HG02610 (cell line): ENCODE data around the gene KRTAP5-10.
"Not testable (repeated sequence)": the region's sequence is repeated elsewhere in the genome, so short reads cannot be mapped to it uniquely, and the experiment has no call there.

Source experiments
- ATAC-seq: cut with Tn5 transposase; IDR thresholded peaks from one replicate; pipeline ENCODE4 v1.9.1; 2021; ENCODE audit warnings: mild to moderate bottlenecking, moderate library complexity; ENCODE audit not compliant: unreplicated experiment

Gene KRTAP5-10

DNA sequence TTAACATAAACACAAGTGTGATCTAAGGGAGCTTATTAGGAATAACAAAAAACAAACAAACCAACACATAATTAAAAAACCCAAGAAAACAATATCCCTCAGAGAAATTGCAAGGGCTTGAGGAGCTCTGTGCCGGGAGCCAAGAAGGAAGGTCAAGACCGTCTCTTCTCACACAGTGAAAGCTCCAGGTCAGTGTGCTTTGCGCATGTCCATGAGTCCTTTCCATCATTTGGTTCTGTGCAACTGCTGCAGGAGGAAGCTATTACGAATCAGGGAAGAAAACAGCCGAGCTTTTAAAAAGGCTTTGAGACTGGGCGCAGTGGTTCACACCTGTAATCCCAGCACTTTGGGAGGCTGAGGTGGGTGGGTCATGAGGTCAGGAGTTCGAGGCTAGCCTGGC lies 23.0 kb upstream of the KRTAP5-10 start:
- no peak for ATAC-seq

DNA sequence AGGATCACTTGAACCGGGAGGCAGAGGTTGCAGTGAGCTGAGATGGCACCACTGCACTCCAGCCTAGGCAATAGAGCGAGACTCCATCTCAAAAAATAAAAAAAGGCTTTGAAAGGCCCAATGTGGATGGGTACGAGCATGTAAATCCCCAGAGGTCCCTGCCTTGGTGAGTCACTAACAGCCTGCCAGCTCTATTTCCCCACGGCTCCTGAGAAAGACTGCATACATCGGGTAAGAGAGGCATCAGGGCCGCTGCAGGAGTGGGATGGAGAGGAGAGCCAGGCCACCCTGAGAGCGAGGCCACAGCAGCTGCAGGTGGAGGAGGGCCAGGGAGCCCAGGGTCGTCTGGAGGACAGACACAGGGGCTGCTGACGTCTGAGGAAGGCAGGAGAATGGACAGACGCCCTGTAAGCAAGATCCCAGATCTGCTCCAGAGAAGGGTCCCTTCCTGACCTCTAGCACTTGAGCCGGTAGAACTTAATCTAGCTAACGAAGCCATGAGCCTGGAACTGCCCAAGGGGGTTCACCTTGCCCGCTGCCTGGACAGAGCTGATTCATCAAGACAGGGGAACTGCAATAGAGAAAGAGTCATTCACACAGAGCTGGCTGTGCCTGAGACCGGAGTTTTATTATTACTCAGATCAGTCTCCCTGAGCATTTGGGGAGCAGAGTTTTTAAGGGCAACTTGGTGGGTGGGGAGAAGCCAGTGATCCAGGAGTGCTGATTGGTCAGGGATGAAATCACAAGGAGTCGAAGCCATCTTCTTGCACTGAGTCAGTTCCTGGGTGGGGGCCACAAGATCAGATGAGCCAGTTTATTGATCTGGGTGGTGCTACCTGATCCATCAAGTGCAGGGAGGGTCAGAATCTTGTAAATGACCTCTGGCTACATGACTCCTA lies 22.2 kb upstream of the KRTAP5-10 start:
- no peak for ATAC-seq

DNA sequence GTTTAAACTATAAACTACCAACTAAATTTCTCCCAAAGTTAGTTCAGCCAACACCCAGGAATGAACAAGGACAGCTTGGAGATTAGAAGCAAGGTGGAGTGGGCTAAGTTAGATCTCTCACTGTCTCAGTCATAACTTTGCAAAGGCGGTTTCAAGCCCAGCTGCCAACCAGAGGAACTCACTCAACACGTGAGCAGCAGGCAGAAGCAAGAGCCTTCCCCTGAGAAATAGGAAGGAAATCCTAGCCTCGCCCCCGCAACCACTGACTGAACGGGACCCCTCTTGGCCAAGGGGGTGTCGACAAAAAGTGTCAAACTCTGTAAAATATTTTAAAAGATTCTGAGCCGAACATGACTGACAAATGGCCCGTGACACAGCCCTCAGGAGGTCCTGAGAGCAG lies 21.5 kb upstream of the KRTAP5-10 start:
- ATAC-seq, result no peak

DNA sequence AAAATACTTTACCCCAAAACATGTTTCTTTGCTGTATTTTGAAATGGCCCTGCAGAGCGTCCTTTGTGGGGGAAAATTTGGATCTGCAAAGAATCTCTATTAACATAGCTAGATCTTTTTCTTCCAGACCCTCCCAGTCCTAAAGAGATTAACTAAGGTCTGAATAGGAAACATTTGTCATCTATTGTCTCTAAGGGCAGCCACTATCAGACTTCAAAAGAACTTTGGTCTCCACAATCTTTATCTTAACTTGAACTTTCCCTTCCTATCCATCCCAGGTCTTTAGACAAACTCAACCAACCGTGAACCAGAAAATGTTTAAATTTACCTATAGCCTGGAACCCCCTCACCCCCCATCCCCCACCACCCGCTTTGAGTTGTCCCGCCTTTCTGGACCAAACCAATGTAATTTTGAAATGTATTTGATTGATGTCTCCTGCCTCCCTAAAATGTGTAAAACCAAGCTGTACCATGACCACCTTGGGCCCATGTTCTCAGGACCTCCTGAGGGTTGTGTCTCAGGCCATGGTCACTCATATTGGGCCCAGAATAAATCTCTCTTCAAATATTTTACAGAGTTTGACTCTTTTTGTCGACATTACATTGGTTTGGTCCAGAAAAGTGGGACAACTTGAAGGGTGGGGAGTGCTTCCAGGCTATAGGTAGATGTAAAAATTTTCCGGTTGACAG lies 20.7 kb upstream of the KRTAP5-10 start:
- ATAC-seq, result no peak

DNA sequence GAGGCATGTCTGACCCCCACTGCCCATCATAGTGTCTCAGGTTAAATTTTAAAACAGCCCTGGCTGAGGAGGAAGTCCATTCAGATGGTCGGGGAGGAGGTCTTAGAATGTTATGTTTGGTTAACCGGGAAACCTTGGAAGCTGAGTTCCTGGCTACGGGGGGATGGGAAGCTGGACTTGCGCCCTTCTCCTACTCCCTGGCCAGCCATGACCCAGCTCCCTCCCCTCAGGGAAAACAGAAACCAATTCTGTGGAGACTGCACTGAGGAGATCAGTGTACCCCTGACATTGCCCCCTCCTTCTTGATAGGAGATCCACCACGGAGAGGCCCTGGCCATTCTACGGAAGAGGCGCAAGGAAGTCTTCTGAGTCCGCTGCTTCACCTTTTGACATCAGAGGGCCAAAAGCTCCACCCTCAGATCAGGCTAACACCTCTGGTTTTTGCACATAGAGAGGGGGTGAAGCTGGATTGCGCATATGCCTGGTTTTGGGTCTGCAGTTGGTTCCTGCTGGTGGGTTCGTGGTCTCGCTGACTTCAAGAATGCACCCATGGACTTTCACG lies 19.9 kb upstream of the KRTAP5-10 start:
- no peak for ATAC-seq

DNA sequence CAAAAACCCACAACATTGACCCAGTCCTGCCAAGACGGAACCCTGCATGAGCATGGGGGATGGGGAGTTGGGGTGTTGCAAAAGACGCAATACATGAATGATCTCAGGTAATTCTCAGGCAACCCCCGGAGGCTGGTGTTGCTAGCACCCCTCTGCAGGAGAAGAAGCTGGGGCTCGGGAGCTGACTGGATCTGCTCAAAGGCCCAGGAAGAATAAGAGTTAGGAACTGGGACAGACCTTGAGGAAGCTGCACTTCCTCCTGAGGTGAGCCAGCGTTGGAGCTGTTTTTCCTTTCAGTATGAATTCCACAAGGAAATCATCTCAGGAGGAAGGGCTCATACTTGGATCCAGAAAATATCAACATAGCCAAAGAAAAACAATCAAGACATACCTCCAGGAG lies 17.2 kb upstream of the KRTAP5-10 start, which contains the start of gene KRTAP5-9:
KRTAP5-9 (plus strand) TSS at position 301 of the 400 bp plus-strand sequence. CDS start 238 bp downstream, outside the sequence.
- ATAC-seq, result no peak

DNA sequence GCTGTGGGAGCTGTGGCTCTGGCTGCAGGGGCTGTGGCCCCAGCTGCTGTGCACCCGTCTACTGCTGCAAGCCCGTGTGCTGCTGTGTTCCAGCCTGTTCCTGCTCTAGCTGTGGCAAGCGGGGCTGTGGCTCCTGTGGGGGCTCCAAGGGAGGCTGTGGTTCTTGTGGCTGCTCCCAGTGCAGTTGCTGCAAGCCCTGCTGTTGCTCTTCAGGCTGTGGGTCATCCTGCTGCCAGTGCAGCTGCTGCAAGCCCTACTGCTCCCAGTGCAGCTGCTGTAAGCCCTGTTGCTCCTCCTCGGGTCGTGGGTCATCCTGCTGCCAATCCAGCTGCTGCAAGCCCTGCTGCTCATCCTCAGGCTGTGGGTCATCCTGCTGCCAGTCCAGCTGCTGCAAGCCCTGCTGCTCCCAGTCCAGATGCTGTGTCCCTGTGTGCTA lies 16.6 kb upstream of the KRTAP5-10 start:
- no peak for ATAC-seq

DNA sequence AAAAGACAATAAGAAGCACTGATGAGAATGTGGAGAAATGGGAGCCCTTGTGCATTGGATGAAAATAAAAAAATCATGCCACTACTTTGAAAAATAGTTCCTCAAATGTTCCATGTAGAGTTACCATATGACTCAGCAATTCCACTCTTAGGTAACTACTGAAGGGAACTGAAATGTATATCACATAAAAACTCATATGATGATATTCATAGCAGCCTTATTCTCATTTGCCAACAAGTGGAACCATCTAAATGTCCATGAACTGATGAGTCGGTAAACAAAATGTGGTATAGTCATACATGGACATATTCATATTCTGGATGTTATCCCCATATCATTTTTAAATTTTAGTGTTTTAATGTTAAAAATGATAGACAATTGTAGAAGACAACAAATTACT lies 13.7 kb upstream of the KRTAP5-10 start:
- ATAC-seq, result no peak

DNA sequence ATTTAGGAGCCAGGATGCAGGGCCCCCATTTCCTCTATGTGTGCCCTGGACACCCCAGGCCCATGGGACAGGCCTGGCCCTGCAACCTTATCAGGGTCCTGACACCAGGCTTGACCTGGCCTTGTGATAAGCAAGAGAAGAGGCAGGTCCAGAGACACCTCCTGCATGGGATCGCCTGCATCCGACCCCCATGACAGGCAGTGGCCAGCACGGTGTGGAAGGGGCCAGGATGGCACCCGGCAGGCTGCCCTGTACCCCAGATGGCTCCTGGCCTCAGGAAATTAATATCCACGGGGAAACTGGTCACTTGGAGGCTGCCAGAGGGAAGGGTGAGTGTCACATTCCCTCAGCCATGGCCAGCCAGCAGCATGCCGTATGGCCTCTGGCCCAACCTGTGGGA lies 10.4 kb upstream of the KRTAP5-10 start:
- no peak for ATAC-seq

DNA sequence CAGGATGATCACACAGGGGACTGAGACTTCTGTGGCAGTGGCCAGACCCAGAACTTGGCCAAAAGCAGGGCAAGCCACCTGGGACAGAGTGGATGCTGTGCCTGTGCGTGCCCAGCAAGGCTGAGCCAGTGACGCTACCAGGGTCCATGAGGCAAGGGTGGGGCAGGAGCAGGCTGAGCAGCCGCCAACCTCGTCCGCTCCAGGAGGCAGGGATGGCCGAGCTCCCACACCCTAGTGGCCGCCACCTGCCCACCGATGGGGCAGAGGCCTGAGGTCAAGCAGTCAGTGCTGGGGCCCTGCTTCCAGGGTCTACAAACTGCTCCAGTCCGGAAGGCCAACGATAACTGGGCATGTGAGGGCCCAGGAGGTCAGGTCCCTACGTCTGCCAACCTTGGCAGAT lies 9.9 kb upstream of the KRTAP5-10 start:
- no peak for ATAC-seq

DNA sequence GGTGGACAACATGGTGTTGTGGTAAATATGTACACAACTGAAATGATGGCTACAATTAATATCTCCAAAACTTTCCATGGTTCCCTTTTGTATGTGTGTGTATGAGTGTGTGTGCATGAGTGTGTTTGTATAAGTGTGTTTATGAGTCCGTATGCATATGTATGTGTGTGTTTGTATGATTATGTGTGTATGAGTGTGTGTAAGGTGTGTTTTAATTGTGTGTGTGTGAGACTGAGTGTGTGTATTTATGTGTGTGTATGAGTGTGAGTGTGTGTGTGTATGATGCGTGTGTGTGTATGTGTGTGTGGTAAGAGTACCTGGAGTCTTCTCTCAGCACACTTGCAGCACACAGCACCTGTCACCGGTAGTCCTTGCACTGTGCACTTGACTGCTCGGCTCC lies 9.3 kb upstream of the KRTAP5-10 start:
- ATAC-seq, result no peak

DNA sequence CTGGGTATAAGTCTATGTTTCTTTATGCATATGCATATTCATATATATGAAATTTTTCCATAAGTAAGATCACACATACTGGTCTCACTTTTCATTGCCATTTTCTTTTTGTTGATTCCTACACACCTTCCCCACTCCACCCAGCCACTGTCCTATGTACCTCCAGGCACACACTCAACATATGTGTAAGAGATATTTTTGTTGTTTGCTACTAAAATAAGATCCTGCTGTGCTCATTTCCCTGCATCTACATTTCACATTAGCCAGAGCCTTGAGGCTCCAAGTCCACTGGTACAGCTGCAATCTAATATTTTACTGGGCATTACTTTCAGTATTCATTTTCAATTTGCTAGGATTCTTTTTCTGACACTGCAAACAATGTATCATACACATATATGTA lies 8.1 kb upstream of the KRTAP5-10 start:
- no peak for ATAC-seq

DNA sequence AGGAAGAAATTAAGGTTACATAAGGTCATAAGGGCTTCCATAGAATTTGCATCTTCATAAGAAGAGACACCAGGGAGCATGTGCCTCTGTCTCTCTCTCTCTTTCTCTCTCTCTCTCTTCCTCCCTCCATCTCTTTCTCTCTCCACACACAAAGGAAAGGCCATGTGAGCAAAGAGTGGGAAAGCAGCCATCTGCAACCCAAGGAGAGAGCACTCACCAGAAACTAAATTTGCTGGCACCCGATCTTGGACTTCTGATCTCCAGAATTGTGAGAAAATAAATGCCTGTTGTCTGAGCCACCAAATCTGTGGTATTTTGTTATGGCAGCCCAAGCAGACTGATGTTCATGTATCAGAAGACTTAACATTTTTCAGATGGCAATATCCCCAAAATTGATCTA lies 6.4 kb upstream of the KRTAP5-10 start:
- ATAC-seq, result no peak

DNA sequence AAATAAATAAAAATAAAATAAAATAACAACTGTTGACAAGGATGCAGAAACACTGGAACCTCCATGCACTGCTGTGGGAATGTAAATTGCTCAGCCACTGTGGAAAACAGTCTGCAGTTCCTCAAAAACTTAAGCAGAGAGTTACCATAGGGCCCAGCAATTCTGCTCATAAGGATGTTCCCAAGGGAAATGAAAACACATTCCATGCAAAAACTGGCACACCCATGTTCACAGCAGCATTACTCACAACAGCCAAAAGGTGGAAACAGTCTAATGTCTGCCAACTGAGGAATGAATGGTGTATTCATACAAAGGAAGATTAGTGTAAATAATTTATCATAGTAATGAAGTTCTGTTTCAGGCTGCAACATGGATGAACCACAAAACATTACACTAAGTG lies 3.2 kb upstream of the KRTAP5-10 start:
- ATAC-seq, result no peak

DNA sequence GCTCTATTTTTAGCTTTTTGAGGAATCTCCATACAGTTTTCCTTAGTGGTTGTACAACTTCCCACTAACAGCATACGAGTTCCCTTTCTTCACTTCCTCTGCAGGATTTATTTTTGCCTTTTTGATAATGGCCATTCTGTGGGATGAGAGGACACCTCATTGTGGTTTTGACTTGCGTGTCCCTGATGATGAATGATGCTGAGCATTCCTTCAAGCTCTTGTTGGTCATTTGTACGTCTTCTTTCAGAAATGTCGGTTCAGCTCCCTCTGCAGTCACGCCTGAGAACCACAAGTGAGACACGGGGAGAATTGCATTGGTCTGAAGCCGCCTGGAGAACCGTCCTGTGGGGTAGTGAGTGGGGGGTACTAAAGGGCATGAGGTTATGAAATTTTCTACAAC lies 2.0 kb upstream of the KRTAP5-10 start:
- ATAC-seq, result no peak

DNA sequence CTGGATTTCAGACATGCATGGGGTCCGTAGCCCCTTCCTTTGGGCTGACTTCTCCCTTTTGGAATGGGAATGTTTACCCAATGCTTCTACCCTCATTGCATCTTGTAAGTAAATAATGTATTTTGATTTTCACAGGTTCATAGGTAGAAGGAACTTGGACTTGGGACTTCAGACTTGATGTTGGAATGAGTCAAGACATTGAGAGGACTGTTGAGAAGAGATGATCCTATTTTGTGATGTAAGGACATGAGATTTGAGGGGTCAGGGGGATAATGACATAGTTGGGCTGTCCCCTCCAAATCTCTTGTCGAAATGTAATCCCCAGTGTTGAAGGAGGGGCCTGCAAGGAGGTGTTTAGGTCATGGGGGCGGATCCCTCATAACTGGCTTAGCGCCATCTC lies 933 bp upstream of the KRTAP5-10 start:
- ATAC-seq, result no peak

DNA sequence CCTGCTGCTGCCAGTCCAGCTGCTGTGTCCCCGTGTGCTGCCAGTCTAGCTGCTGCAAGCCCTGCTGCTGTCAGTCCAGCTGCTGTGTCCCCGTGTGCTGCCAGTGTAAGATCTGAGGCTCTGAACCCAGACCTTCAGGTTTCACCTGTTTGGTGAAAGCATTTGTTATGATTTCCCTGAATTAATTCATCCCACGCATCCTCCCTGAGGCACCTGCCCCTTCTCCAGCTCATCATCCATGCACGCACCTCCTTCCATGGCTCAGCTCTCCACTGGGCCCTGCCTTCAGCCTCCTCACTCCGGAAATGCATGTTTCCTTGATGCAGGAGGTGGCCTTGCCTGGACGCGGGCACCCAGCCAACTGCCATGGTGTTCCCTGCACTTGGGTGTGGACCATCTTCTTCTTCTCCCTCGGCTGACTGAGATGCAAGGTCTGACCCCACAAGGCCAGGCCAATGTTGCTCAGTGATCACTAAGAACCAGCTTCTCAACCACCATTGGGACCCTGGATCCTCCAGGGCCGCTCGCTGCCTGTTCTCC lies 788 bp downstream of the KRTAP5-10 start:
- no peak for ATAC-seq

DNA sequence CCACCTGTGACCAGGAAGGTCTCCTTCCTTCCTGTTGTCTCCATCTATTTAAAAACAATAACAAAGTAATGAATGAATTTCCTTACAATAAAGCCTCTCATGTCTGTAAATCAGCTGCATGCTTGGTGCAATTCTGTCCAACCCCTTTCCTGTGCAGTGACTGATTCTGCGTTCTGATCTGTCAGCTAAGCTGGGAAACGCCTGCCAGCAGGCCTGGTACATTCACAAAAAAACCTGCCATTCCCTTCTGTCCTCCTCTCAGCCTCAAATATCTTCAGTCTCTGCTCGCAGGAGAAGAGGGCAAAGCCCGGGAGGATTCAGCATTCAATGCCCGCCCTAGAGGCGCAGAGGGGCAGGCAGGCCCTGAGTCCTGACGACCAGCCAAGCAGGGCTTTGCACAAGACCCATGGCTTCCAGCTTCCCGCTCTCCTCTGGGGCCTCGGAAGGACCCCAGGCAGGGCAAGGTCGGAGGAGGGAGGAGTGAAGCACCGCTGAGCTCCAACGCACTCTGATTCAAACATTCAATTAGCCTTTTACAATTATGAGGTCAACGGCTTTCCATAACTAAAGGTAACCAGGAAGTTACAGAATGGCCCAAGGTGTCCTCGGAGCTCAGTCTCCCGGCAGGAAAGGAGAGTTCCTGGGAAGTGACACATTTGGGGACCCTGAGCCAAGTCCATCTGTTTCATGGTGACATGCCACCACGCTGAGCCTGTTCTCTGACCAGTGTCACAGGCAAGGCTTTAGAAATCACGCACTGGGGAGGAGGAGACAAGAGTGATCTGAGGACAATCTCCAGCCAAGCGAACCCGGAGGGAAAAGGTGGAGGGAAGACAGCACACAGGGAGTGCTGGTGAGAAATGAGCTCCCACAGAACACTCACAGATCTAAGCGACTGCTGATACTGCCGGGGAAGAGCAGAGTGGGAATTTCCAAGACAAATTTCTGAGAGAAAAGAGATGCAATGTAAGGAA lies 1.6 kb downstream of the KRTAP5-10 start:
- ATAC-seq, result not testable (repeated sequence)

DNA sequence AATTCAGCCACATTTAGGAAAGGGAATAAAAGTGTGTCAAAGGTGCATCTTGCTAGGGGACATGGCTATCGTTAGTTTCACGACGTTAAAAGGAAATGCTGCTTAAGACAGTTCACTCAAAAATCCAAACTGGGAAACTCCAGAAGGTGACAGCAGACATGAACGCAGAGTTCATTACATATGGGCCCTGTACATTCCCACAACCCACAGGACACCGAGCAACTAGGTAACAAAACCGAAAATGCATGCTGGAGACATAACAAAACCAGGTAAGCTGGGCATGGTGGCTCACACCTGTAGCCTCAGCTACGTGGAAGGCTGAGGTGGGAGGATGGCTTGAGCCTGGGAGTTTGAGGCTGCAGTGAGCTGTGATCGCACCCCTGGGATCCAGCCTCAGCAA lies 2.3 kb downstream of the KRTAP5-10 start:
- not testable (repeated sequence) for ATAC-seq

DNA sequence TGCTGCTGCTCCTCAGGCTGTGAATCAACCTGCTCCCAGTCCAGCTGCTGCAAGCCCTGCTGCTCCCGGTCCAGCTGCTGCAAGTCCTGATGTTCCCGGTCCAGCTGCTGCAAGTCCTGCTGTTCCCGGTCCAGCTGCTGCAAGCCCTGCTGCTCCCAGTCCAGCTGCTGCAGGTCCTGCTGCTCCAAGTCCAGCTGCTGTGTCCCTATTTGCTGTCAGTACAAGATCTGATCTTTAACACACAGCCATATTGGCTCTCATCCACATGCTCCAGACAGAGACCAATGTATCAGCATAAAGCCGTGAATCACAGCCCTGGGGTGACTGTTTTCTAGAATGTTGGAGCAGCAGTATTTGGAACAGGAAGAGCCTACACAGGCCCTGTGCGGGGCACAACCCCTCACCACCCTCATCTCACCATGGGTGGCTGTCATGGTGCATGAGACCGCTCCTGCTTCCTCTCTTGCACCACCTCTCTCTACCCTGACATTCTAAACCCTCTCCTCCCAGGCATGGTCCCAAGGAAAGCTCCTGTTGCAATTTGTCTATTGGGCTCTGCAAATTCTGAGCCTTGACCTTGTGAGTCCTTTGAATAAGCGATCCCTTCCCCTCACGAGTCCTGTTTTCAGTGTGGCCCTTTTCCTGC lies 3.5 kb downstream of the KRTAP5-10 start:
- ATAC-seq, result no peak
